GM18868 (cell line): Measurements from ENCODE around the gene DNAH9.

Experiments
- ATAC-seq: cut with Tn5 transposase; IDR thresholded peaks from one replicate; pipeline ENCODE4 v1.9.1; 2021; ENCODE audit warnings: mild to moderate bottlenecking, moderate library complexity; ENCODE audit not compliant: unreplicated experiment

The DNAH9 gene

DNA sequence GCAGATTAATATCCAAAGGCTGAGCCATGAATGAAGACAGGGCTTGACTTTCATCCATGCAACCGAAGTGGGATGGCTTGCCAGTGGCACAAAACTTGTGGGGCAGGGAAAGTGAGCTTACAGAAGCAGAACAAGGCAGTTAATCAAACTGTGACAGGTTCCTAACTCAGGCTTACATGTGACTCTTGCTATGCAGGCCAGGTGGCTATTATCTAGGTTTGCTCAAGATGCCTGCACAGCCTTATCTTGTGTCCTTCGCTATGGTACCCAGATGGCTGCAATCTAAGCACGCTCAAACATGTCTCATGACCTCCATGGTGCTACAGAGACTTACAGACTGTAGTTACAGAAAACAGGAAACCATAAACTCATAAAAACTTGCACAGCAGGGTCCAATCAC is 8.6 kb upstream of the DNAH9 start:
- no peak for ATAC-seq

- ATAC-seq, result no peak
These were observed 3.4 kb downstream of the DNAH9 start for GRCh38 chr17:11601661-11602060.

- no peak for ATAC-seq
These were observed 10.1 kb downstream of the DNAH9 start for GRCh38 chr17:11608396-11608795.

DNA sequence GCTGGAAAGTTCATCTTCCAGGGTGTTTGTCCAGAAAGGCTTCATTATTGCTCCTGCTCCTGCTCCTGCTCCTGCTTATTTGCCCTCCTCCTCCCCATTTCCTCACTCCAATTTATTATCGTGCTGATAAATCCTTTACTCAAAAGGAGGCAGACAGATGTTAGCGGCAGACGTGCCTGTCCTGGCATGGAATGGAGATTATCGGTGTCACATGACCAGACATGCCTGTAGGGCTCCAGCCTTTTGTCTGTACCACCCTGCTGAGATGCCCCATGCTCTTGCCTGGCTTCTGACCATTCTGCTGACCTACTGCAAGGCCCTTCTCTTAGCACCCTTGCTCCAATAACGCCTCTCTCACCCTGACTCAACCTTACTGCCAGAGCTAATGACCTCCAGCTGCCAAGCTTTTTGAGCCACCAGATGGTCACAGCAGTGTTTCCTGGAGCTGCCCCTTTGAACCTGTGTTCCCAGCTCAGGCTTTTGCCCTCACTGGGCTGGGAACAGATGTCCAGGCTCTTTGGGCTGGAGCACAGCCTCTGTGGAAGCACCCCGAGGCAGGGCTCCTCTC is 12.8 kb downstream of the DNAH9 start:
- no peak for ATAC-seq

- no peak for ATAC-seq
These were observed 14.7 kb downstream of the DNAH9 start for GRCh38 chr17:11612956-11613355.

- ATAC-seq, result no peak
These were observed 20.7 kb downstream of the DNAH9 start for GRCh38 chr17:11618861-11619566.

DNA sequence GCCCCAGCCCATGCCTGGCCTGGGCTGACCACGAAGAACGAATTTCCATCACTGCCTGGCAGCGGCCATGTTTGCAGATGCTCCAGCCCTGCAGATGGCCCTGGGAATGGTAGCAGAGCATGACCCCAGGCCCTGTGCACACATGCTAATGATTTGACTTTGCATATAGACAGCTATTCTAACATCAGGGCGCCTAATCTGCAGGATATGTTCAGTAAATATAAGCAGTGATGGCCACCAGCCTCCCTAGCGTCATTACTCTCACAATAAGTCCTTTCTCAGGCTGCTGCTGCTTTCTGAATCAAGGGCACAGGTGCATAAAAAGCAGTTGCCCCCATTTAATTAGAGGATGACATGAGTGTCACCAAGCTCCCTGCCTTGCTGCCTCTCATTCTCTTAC is 24.2 kb downstream of the DNAH9 start:
- no peak for ATAC-seq

DNA sequence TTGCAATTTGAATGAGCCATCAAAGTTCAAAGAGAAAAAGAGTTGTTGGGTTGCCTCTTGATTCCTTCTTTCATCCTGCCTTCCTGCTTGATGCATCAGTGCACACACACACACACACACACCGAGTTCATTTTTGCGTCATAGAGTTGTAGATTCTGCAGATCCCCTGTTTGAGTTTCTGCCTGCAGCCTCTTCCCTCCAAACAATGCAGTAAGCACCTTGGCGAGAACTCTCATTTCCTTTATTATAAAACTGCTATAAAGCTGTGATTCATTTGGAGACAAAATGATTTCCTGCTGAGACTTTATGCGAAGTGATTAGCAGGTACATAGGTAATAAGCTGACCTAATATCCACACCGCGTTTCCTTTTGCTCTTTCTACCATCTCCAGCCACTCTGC is 26.7 kb downstream of the DNAH9 start:
- no peak for ATAC-seq

DNA sequence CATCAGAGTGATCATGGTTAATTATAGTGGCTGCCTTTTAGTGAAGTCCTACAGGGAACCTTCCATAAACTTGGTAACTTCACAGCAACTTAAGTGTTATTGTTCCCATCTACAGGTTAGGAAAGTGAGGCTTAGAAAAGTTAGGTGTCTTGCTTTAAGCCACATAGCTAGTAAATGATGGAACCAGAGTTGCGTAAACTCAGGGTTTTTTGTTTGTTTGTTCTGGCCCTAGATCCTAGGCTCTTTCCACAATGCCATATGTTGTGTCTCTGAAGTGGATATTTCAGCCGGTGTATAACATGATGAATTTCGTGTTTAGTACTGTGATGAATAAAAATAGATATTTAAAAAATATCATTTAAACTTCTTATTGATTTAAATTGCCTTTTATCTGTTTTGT is 27.6 kb downstream of the DNAH9 start:
- no peak for ATAC-seq

GRCh38 chr17:11627301-11627940 is 29.2 kb downstream of the DNAH9 start:
- no peak for ATAC-seq

GRCh38 chr17:11628374-11628773 is 30.1 kb downstream of the DNAH9 start:
- no peak for ATAC-seq

- no peak for ATAC-seq
These were observed 30.6 kb downstream of the DNAH9 start for GRCh38 chr17:11628831-11629230.

DNA sequence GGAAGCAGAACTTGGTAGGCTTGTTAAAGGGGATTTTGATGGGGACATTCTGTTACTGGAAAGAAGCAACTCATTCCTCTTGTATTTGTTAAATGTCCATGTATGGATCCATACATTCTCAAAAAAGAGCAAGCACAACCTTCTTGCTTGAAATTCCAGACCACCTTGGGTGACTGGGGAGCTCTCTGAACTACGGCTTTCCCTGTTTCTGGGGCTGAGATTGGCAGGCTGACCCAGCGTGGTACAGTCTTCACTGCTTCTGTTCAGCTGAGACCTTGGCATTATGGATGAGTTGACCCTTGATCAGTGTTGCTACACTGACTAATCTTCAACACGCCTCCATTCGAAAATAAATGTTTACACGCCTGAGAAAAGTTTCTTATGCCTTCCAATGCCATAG is 38.5 kb downstream of the DNAH9 start:
- no peak for ATAC-seq

- ATAC-seq, result no peak
These were observed 39.5 kb downstream of the DNAH9 start for GRCh38 chr17:11637796-11638195.

DNA sequence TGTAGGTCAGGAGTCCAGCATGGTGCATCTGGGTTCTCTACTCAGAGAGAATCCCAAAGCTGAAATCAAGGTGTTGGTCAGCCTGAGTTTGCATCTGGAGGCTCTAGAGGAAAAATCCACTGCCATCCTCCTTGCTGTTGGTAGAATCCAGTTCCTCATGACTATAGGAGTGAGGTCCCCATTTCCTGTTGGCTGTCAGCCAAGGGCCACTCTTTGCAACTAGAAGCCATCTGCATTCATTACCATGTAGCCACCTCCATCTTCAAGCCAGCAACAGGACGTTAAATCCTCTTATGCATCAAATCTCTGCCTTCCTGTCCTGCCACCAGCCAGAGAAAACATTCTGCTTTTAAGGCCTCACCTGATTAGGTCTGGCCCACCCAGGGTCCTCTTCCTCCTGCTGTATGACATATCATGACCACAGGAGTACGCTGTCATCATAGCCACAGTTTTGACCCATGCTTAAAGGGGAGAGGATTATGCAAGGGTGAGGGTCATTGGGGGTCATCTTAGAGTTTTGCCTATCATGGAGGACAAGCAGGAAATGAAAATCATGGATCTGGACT is 40.5 kb downstream of the DNAH9 start:
- ATAC-seq, result no peak

GRCh38 chr17:11639736-11640462 is 41.6 kb downstream of the DNAH9 start:
- ATAC-seq, result no peak

DNA sequence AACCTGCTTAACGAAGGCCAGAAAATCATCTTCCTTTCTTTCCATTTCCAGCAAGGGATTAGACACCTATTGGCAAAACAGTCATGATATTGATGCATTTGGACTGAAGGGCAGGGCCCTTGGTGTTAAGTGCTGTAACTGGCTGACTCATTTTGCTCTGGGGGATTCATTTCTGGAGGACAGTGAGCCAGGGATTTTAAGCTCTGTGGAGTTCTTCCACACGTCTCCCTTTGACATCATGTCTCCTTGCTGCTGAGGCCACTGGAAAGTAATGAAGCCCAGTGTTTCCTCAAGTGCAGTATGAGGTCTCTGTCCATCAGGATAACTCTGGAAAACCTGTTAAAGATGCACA is 42.2 kb downstream of the DNAH9 start:
- ATAC-seq, result no peak

DNA sequence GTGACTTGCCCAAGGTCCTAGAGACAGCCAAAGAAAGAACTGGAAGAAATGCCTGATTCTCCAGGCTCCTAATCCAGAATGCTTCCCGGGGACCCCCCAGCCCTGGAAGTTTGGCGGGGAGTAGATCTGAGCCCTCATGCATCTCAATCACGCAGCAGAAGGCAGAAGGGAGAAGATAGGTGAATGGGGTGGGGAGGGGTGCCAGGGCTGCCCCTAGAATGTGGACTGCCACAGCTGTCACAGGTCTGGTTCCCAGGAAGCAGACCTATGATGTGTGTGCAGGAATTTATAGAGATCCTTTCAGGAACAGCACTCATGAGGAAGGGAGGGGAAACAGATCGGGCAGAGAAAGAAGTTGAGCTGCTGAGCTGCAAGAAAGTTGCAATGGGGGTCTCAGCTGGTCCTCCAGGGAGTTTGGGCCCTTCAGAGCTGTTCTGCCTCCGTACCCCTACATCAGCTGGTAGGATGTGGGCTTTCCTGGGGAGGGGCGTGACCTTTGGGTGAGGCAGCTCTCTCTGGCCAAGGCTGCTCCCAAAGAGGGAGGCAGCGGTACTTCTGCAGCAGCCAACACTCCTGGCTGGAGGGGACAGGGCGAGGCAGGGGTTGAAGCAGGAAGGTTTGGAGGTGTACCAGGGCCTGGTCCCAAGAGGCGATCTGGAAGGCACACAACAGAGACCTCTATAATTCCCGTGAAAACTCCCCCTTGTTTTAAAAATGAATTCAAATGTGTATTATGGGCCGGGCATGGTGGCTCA is 43.4 kb downstream of the DNAH9 start:
- ATAC-seq, result no peak

- ATAC-seq, result no peak
These were observed 44.4 kb downstream of the DNAH9 start for GRCh38 chr17:11642655-11643054.

- ATAC-seq, result no peak
These were observed 45.6 kb downstream of the DNAH9 start for GRCh38 chr17:11643851-11644250.
